Nephron (organoid): Measurements from ENCODE around the gene MMP14.
"Not testable (repeated sequence)": the region's sequence is repeated elsewhere in the genome, so short reads cannot be mapped to it uniquely, and the experiment has no call there.

Experiments used
- H3K27ac Mint-ChIP-seq, 3 experiments: 2 replicates each; pipeline ENCODE4 v1.8.0; 2020; ENCODE audit warnings: mixed read lengths in 3 of 3, mild to moderate bottlenecking in 2 of 3, moderate library complexity in 1 of 3
- H3K27me3 Mint-ChIP-seq: 2 replicates; pipeline ENCODE4 v1.8.0; 2021; ENCODE audit warnings: low read depth, mild to moderate bottlenecking, moderate library complexity, mixed read lengths
- H3K36me3 Mint-ChIP-seq: 2 replicates; pipeline ENCODE4 v1.8.0; 2020; ENCODE audit warnings: low read depth, mixed read lengths
- H3K4me1 Mint-ChIP-seq: 2 replicates; pipeline ENCODE4 v1.8.0; 2020; ENCODE audit warnings: mixed read lengths
- H3K4me3 Mint-ChIP-seq, 3 experiments: 2 replicates each; pipeline ENCODE4 v1.8.0; 2020; ENCODE audit warnings: mild to moderate bottlenecking in 3 of 3, mixed read lengths in 3 of 3, moderate library complexity in 2 of 3
- H3K9me3 Mint-ChIP-seq: 2 replicates; pipeline ENCODE4 v1.8.0; 2020; ENCODE audit warnings: mixed read lengths
- TF ChIP-seq, protein P1 (sequence below), 3 experiments: fragments of 200-600 bp; sonication (generic); IDR thresholded peaks; one replicate each; pipeline ENCODE4 v1.5.0; 2021; ENCODE audit warnings: antibody characterized with exemption in 3 of 3; ENCODE audit not compliant: unreplicated experiment in 3 of 3

Gene MMP14

DNA sequence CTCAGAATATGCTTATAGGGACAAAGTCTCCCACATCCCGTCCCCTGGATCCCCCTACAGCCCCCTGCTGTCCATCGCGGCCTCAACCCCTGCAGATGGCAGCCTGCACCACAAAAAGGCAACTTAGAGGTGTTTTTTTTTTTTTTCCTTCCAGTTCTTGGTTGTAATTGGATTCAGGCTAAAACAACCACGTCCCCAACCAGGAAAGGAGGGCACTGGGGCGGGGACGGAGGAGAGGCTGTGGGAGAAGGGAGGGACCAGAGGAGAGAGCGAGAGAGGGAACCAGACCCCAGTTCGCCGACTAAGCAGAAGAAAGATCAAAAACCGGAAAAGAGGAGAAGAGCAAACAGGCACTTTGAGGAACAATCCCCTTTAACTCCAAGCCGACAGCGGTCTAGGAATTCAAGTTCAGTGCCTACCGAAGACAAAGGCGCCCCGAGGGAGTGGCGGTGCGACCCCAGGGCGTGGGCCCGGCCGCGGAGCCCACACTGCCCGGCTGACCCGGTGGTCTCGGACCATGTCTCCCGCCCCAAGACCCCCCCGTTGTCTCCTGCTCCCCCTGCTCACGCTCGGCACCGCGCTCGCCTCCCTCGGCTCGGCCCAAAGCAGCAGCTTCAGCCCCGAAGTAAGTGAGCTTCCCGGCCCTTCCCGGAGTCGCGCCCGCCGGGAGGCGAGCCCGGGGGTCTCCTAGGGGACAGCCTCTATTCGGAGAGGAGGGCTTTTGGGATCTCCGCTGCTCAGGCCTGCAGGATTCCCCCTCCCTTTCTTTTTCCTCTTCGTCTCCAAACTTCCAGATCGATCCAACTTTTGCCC lies at the start of gene MMP14:
TSS of gene MMP14 (plus strand) at position 285 of the 813 bp plus-strand sequence. CDS start at position 518, 233 bp downstream.
- peak within 1 kb of the TSS; percentile 95 to 99 (median 97) for H3K4me3 Mint-ChIP-seq
- peak within 1 kb of the TSS; percentile 99 to 100 (median 99) for H3K27ac Mint-ChIP-seq
- TF ChIP-seq, protein P1, sequence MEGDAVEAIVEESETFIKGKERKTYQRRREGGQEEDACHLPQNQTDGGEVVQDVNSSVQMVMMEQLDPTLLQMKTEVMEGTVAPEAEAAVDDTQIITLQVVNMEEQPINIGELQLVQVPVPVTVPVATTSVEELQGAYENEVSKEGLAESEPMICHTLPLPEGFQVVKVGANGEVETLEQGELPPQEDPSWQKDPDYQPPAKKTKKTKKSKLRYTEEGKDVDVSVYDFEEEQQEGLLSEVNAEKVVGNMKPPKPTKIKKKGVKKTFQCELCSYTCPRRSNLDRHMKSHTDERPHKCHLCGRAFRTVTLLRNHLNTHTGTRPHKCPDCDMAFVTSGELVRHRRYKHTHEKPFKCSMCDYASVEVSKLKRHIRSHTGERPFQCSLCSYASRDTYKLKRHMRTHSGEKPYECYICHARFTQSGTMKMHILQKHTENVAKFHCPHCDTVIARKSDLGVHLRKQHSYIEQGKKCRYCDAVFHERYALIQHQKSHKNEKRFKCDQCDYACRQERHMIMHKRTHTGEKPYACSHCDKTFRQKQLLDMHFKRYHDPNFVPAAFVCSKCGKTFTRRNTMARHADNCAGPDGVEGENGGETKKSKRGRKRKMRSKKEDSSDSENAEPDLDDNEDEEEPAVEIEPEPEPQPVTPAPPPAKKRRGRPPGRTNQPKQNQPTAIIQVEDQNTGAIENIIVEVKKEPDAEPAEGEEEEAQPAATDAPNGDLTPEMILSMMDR (IDR thresholded peaks at IDR 0.05; ENCODE audit: unreplicated experiment in 3 of 3), result peak; percentile 42 to 59 (median 45)
- no peaks in the 10 kb centered on the region for H3K9me3 Mint-ChIP-seq
- peaks cover 26% of the 10 kb centered on the region for H3K36me3 Mint-ChIP-seq
- H3K4me1 Mint-ChIP-seq, result peaks cover 24% of the 10 kb centered on the region
- no peaks in the 10 kb centered on the region for H3K27me3 Mint-ChIP-seq

DNA sequence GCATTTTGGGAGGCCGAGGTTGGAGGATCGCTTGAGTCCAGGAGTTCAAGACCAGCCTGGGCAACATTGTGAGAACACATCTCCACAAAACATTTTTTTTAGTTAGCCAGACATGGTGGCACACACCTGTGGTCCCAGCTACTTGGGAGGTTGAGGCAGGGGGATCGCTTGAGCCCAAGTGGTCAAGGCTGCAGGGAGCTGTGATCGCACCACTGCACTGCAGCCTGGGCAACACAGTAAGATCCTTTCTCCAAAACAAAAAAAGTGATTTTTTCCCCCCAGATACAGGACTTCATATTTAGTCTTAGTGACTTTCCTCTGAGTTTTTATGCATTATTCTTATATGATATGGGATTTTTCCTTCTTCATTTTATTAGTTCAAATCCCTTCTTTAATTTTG lies 49.7 kb upstream of the MMP14 start:
- H3K4me3 Mint-ChIP-seq, result no peak overlapping the region
- TF ChIP-seq, protein P1 (IDR thresholded peaks at IDR 0.05; ENCODE audit: unreplicated experiment in 3 of 3), result no peak
- H3K9me3 Mint-ChIP-seq, result no peaks in the 10 kb centered on the region
- H3K36me3 Mint-ChIP-seq, result no peaks in the 10 kb centered on the region
- peaks cover under 1% of the 10 kb centered on the region for H3K4me1 Mint-ChIP-seq
- H3K27ac Mint-ChIP-seq, result no peak overlapping the region
- no peaks in the 10 kb centered on the region for H3K27me3 Mint-ChIP-seq

DNA sequence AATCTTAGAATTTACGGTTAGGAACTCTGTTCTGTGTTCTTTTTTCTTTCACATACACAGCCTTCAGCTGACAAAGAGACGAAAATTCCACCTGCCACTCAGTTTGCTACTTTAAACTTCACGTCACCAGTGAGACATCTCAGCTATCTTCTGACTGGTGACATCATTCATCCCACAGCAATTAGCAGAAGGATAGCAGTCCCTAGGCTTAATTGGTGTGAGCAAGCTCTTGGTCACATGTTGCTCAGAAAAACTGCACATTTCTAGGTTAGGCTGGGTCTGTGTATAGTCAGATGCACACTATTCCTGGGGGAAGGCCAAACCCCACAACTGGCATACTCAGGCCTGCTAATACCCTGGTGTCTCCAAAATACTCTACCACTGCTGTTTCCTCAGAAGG lies 45.1 kb upstream of the MMP14 start:
- no peaks in the 10 kb centered on the region for H3K9me3 Mint-ChIP-seq
- no peaks in the 10 kb centered on the region for H3K27me3 Mint-ChIP-seq
- H3K4me1 Mint-ChIP-seq, result no peaks in the 10 kb centered on the region
- no peak overlapping the region for H3K27ac Mint-ChIP-seq
- TF ChIP-seq, protein P1 (IDR thresholded peaks at IDR 0.05; ENCODE audit: unreplicated experiment in 3 of 3), result no peak
- H3K36me3 Mint-ChIP-seq, result no peaks in the 10 kb centered on the region
- H3K4me3 Mint-ChIP-seq, result no peak overlapping the region

DNA sequence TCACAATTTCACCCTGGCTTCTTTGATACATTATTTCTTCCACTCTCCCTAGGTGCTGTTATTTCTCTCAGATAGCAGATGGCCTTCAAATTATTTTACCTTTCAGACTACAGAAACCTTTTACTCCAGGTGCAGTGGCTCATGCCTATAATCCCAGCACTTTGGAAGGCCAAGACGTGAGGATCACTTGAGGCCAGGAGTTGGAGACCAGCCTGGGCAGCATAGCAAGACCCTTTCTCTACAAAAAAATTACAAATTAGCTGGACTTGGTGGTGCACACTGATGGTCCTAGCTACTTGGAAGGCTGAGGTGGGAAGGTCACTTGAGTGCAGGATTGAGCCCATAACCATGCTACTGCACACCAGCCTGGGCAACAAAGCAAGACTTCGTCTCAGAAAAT lies 44.2 kb upstream of the MMP14 start:
- Mint-ChIP-seq H3K4me3 (no peak overlapping the region), H3K27me3 (no peaks in the 10 kb centered on the region), H3K36me3 (no peaks in the 10 kb centered on the region), H3K9me3 (no peaks in the 10 kb centered on the region), H3K27ac (no peak overlapping the region), H3K4me1 (no peaks in the 10 kb centered on the region)
- TF ChIP-seq, protein P1 (IDR thresholded peaks at IDR 0.05; ENCODE audit: unreplicated experiment in 3 of 3), result no peak

DNA sequence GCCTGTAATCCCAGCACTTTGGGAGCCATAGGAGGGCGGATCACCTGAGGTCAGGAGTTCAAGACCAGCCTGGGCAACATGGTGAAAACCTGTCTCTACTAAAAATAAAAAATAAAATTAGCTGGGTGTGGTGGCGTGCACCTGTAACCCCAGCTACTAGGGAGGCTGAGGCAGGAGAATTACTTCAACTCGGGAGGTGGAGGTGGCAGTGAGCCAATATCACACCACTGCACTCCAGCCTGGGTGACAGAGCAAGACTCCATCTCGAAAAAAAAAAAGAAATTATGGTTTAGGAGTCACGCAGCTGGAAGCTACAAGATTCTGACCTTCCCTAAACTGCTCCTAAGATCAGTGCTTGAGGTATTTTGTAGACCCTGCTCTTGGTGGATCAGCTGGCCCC lies 42.8 kb upstream of the MMP14 start:
- not testable (repeated sequence) for H3K4me3 Mint-ChIP-seq, H3K9me3 Mint-ChIP-seq, H3K27me3 Mint-ChIP-seq, H3K4me1 Mint-ChIP-seq, H3K36me3 Mint-ChIP-seq
- peak overlapping the region in 1 of 3 experiments; percentile 76 for H3K27ac Mint-ChIP-seq

DNA sequence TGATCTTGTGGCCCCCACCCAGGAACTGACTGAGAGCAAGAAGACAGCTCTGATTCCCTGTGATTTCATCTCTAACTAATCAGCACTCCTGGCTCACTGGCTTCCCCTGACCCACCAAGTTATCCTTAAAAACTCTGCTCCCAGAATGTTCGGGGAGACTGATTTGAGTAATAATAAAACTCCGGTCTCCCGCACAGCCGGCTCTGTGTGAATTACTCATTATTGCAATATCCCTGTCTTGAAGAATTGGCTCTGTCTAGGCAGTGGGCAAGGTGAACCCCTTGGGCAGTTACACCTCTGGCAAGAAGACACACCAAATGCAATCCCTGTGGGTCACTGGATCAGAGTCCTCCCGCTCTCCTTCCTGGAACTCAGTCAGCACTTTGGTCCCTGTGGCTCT lies 42.4 kb upstream of the MMP14 start:
- Mint-ChIP-seq H3K4me1 (no peaks in the 10 kb centered on the region), H3K27me3 (peaks cover 4% of the 10 kb centered on the region), H3K27ac (peak overlapping the region in 1 of 3 experiments; percentile 76), H3K36me3 (no peaks in the 10 kb centered on the region), H3K9me3 (no peaks in the 10 kb centered on the region), H3K4me3 (no peak overlapping the region)
- TF ChIP-seq, protein P1 (IDR thresholded peaks at IDR 0.05; ENCODE audit: unreplicated experiment in 3 of 3), result no peak
